ENCODE data around the gene VAT1. TPM values are rescaled to one million over a fixed set of nuclear protein-coding genes. Genes with fewer than 3 reads are reported as not detected.

Gene VAT1
- total RNA-seq, 2 experiments from 2014 or later = 24.4 to 34.0 TPM

DNA sequence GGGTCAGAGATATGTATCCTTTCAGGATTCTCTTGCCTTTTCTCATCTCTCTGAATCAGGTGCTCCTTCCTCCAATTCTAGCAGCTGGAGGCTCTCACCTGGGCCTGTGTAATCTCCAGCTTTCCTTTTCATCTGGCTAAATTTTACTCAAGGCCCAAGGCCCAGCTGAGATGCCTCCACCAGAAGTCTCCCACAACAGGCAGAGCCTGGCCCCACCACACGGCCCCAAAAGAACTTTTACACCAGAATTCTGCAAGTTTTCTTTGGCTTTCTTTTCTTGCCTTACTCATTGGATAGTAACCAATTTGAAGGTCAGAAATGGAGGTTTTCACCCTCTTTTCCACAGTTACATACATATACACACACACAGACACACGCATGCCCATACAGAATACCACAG lies 17.5 kb upstream of the VAT1 start:
- no peak overlapping the region for H3K4me3 Mint-ChIP-seq
- POLR2A ChIA-PET = no interaction called here
- no peaks in the 10 kb centered on the region for H3K4me1 Mint-ChIP-seq
- H3K36me3 Mint-ChIP-seq = peaks cover 3% of the 10 kb centered on the region
- no peak for ATAC-seq (ENCODE audit: low read depth)
- DNase-seq = no peak
- H3K27me3 Mint-ChIP-seq = no peaks in the 10 kb centered on the region
- H3K9me3 Mint-ChIP-seq = no peaks in the 10 kb centered on the region
- H3K27ac Mint-ChIP-seq = peak overlapping the region; percentile 40

DNA sequence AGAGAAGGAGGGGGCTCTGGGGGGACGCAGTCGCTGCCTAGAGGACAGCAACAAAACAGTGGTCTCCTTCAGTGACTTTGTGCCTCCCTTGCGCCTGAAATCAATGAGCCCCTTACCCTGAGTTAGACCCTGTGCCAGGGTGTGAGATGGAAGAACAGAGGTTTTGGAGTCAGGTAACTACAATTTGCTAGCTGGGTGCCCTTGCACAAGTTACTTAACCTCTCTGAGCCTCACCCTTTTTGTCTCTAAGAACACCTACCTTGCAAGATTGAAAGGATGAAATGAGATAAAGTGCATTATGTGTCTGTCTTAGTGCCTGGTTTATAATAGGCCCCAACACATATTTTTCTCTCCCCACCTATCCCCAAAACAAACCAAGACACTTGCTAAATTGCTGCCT lies 12.7 kb upstream of the VAT1 start:
- DNase-seq = no peak
- no peak overlapping the region for H3K27ac Mint-ChIP-seq
- ATAC-seq (ENCODE audit: low read depth) = no peak
- no peaks in the 10 kb centered on the region for H3K9me3 Mint-ChIP-seq
- H3K36me3 Mint-ChIP-seq = no peaks in the 10 kb centered on the region
- H3K4me1 Mint-ChIP-seq = no peaks in the 10 kb centered on the region
- no peak overlapping the region for H3K4me3 Mint-ChIP-seq
- H3K27me3 Mint-ChIP-seq = no peaks in the 10 kb centered on the region
- POLR2A ChIA-PET = no interaction called here

DNA sequence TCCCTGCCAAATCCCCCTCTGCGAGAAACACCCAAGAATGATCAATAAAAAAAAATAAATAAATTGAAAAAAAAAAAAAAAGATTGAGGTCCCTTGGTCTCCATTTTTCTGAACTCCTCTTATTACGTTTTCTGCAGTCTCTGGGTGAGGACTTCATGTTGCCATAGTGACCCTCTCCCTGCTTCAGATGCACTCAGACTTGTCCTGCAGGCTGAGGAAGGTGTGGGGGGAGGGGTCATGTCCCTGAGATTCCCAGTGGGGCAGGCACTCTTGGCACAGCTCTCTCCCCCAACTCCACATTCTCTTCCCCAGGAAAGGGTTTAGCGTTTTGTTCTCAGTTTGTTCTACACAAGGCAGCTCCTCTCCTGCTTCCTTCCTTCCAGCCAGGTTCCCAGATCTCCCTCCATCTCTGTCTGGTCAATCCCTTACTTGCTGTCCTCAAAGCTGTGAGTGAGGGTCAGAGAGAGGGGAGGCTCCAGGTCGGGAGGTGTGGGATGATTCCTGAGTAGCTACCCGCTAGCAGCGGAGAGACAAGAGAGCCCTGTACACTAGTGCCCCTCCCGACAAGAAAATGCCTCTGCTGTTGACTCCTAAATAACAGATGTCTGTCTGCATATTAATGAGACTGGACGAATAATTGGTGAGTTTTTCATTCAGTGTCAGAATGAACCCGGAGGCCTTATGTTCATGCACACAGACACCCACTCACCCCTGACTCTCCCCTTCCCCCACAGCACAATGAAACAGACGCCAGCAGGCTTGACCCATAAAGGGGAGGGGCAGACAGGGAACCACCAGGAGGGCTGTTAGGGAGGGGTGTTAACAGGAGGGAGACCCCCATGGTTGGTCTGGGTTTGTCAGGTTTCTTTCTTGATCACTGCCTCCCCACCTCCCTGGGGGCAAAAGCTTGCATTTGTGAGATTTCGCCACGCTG lies 12.0 kb upstream of the VAT1 start:
- Mint-ChIP-seq H3K4me3 (no peak overlapping the region), H3K9me3 (no peaks in the 10 kb centered on the region), H3K4me1 (no peaks in the 10 kb centered on the region), H3K27me3 (no peaks in the 10 kb centered on the region), H3K36me3 (no peaks in the 10 kb centered on the region), H3K27ac (no peak overlapping the region)
- no peak for DNase-seq
- POLR2A ChIA-PET = no interaction called here
- no peak for ATAC-seq (ENCODE audit: low read depth)

DNA sequence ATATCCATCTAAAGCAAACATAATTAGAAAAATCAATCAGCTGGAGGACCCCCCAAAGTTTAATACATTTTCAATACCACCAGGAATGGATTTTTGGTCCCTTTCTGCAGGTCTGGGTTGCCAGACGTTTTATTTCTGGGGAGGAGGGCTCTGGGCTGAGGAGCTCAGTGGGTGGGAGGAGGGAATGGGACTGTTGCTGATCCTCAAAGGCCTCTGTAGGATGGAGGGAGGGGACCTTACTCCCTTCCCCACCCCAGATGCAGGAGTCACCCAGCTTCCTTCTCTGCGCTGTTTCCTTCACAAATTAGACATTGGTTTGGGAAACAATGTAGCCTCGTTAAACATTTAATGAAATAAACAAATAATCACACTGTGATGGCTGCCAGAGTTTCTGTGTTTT lies 9.5 kb upstream of the VAT1 start:
- no peak for DNase-seq
- ATAC-seq (ENCODE audit: low read depth) = no peak
- Mint-ChIP-seq H3K4me3 (no peak overlapping the region), H3K36me3 (no peaks in the 10 kb centered on the region), H3K27ac (no peak overlapping the region), H3K9me3 (no peaks in the 10 kb centered on the region), H3K4me1 (no peaks in the 10 kb centered on the region), H3K27me3 (peaks cover 10% of the 10 kb centered on the region)
- POLR2A ChIA-PET = interaction anchor here (0.7 kb wide), 1 partner anchor 172 kb away, joined by 5 read pairs; no protein-coding TSS in a partner anchor

DNA sequence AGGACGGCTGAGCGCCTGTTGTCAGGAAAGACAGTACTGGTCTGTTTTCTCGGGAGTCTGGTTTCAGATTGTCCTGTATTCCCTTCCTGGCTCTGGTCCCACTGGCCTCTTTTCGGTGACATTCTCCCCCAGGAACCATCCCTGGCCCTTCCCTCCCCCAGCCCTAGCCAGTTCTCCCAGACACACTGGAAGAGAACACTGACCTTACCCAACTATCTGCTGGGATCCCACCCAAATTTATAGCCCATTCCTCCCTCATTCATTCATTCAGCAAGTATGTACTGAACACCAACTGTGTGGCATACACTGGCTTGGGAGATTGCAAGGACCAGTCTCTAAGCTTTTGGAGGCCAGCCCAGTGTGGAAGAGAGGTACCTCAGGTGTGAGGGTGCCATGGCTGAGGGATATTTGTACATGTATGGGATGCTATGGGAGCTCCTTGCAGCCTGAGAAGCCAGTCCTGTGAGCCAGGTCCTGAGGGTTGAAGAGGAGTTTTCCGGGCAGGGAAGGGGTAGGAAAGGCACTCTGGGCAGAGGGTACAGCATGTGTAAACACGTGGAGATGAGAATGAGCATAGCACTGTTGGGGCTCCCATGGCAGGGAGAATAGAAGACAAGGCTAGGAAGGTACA lies 8.1 kb upstream of the VAT1 start:
- H3K4me3 Mint-ChIP-seq = no peak overlapping the region
- ATAC-seq (ENCODE audit: low read depth) = no peak
- no peaks in the 10 kb centered on the region for H3K9me3 Mint-ChIP-seq
- no peaks in the 10 kb centered on the region for H3K36me3 Mint-ChIP-seq
- H3K27ac Mint-ChIP-seq = no peak overlapping the region
- no peak for DNase-seq
- peaks cover 20% of the 10 kb centered on the region for H3K27me3 Mint-ChIP-seq
- H3K4me1 Mint-ChIP-seq = no peaks in the 10 kb centered on the region
- POLR2A ChIA-PET = interaction anchor here (0.6 kb wide), 2 partner anchors 95 to 127 kb away, joined by 4 to 6 read pairs; partner anchors contain the start of gene BRCA1

DNA sequence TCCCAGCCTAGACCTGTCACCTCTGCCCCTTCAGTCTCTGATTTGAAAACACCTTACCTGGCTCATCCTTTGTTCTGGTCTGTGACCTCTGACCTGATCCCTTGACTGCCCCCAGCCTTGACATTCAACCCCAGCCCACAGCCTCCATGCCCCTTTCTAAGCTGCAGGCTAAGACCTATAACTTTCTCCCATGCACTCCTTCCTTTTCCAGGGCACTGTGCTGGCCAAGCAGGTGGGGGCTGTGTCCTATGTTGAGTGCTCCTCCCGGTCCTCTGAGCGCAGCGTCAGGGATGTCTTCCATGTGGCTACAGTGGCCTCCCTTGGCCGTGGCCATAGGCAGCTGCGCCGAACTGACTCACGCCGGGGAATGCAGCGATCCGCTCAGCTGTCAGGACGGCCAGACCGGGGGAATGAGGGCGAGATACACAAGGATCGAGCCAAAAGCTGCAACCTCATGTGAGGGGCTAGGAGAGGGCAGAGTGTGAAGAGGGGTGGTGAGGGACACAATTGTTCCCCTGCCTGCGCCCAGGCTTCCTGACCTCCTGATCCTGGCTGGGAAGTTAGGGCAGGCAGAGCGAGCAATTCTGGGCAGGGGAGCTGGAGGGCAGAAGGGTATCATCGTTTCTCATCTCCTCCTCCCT lies 6.2 kb upstream of the VAT1 start:
- Mint-ChIP-seq H3K36me3 (peaks cover 2% of the 10 kb centered on the region), H3K4me3 (no peak overlapping the region), H3K27me3 (peaks cover 28% of the 10 kb centered on the region), H3K9me3 (no peaks in the 10 kb centered on the region), H3K4me1 (peaks cover 7% of the 10 kb centered on the region), H3K27ac (no peak overlapping the region)
- no peak for DNase-seq
- ATAC-seq (ENCODE audit: low read depth) = no peak
- POLR2A ChIA-PET = no interaction called here

DNA sequence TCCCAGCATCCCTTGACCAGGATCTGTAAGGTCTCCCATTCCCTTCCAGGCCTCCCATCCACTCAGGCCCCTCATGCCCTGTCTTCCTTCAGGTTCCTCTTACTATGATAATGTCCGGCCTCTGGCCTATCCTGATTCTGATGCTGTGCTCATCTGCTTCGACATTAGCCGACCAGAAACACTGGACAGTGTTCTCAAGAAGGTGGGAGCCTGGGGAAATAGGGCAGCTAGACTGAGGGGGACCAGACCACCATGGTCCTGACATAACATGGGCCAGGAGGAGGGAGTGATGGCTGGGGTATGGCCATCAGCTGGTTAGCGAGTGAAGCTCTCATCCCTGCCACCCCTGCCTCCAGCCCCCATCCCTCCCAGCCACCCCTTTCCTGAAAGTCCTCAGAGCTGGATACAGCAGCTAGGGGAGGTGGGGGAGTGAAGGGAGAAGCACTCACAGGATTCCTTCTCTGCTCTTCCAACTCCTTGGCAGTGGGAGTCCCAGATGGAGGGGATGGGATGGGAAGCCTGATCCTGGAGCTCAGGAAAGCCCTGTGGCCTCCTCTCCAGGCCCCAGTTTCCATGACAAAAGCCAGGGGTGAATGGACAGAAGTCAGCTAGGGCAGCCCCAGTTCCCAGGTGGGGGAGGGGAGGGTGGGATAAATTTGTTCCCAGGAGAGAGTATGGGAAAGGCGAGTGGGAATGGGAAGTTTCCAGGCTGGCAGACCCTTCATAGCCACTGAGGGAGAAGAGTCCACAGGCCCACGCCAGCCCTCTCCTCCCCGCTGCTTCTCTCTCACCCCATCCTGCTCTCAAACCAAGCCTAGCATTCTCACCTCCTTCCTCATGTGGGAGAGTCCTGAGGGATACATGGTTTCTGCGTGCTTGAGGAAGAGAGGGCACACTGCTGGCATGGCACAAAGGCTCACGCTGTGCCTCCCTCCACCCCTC lies 5.2 kb upstream of the VAT1 start:
- Mint-ChIP-seq H3K4me1 (peaks cover 7% of the 10 kb centered on the region), H3K9me3 (no peaks in the 10 kb centered on the region), H3K27ac (no peak overlapping the region), H3K4me3 (no peak overlapping the region), H3K36me3 (peaks cover 2% of the 10 kb centered on the region), H3K27me3 (peaks cover 28% of the 10 kb centered on the region)
- DNase-seq = no peak
- no peak for ATAC-seq (ENCODE audit: low read depth)
- POLR2A ChIA-PET = no interaction called here

DNA sequence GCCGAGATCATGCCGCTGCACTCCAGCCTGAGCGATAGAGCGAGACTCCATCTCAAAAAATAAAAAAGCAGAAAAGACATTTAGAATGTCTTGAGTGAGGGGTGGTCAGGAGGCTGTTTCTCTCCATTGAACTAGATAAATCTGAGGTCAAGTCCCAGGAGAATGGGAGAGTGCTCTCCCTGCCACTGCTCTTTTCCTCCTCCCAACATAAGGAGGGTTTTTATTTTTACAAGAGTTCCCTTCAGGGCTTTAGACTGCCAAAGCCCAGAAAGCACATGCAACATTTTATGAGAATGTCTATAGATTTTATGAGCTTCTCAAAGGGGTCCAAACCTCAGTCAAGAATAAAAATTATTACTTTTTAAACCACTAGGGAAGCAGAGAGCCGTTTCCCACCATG lies 4.4 kb upstream of the VAT1 start:
- no peak overlapping the region for H3K27ac Mint-ChIP-seq
- no peak overlapping the region for H3K4me3 Mint-ChIP-seq
- H3K27me3 Mint-ChIP-seq = peaks cover 28% of the 10 kb centered on the region

DNA sequence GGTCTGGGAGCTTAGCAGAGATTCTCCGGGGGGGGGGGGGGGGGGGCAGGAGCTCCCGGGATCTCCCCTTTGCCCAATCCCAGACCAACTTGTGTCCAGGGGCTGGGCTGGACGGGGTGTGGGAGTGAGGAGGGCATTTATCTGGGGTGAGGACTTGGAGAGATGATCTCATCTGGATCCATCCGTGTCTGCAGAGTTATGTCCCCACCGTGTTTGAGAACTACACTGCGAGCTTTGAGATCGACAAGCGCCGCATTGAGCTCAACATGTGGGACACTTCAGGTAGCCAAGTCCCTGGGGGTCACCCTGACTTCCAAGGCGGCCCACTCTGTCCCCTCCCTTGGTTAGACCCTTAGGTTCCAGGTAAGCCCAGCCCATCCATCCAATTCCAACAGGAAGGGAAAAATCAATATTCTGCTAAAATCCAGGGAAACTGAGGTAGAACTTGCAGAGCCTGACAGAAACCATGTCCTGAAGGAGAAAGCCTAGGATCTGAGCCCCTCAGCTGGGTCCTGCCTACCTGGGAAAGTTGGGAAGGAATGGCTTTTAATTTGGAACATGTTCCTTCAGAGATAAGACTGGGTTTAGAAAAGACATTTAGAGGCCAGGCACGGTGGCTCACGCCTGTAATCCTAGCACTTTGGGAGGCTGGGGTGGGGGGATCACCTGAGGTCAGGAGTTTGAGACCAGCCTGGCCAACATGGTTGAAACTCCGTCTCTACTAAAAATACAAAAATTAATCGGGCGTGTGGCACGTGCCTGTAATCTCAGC lies 3.8 kb upstream of the VAT1 start:
- DNase-seq (no peak), ATAC-seq (ENCODE audit: low read depth) (no peak)
- POLR2A ChIA-PET = interaction anchor here (1.9 kb wide), 1 partner anchor 289 kb away, joined by 13 read pairs; no protein-coding TSS in a partner anchor
- peaks cover 28% of the 10 kb centered on the region for H3K27me3 Mint-ChIP-seq
- no peak overlapping the region for H3K27ac Mint-ChIP-seq
- peaks cover 2% of the 10 kb centered on the region for H3K36me3 Mint-ChIP-seq
- no peaks in the 10 kb centered on the region for H3K9me3 Mint-ChIP-seq
- H3K4me1 Mint-ChIP-seq = peaks cover 10% of the 10 kb centered on the region
- H3K4me3 Mint-ChIP-seq = peak overlapping the region; percentile 58

More for the DNA sequence above, 4.4 kb upstream of the VAT1 start:
- ATAC-seq (ENCODE audit: low read depth) (no peak), DNase-seq (no peak)
- Mint-ChIP-seq H3K4me1 (peaks cover 7% of the 10 kb centered on the region), H3K9me3 (no peaks in the 10 kb centered on the region), H3K36me3 (peaks cover 2% of the 10 kb centered on the region)
- POLR2A ChIA-PET = no interaction called here

DNA sequence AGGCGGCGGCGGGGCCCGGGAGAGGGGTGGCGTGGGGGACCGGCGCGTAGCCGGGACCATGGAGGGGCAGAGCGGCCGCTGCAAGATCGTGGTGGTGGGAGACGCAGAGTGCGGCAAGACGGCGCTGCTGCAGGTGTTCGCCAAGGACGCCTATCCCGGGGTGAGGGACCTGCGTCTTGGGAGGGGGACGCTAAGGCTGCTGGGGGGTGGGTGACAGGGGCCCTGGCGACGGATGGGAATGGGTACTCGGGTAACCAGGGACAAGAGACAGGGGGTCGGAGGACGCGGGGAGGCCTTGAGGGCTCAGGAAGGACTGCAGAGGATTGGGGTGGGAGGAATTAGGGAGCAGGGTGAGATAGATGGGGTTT lies 3.1 kb upstream of the VAT1 start:
- POLR2A ChIA-PET = interaction anchor here (1.6 to 1.9 kb wide), 3 partner anchors 19 to 336 kb away, joined by 11 to 13 read pairs (median 12); partner anchors contain the start of gene IFI35
- Mint-ChIP-seq H3K27ac (no peak overlapping the region), H3K36me3 (peaks cover 2% of the 10 kb centered on the region)

DNA sequence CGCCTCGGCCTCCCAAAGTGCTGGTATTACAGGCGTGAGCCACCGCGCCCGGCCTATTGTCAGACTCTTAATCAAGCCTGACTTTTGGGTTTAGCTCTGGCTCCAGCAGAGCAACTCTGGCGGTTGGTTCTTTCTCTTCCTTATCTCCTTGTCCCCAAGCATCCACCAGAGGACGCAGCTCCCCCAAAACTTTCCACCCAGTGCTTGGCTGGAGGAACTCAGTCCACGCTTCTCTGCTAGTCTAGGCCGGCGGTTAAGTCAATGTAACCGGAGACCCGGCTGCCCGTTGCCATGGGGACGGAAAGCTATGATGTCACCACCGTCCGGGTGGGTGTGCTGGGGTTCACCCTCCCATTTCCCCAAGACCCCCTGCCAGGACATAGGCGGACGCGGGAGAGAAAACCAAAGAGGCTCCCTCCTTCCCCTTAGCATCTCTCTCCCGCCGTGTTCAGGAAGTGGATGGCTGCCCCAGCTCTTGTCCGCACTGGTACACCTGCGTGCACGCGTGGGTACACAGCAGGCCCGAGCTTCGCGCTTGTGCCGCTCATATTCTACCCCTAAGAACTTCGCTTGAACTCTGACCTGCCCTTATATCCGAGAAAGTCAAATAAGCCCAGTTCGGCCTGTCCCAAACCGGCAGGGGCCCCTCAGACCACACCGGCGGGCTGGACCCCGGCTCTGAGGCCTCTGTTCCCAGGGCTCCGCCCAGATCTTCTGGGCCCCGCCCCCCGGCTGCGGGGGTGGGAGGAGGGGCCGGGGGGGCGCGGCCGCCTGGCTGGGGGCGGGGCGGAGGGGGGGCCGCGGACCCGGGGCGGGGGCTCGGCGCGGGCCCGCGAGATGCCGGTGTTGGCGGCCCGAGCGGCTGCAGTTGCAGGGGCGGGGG lies 2.5 kb upstream of the VAT1 start, which contains the start of gene RND2:
Gene RND2 (plus strand): TSS at position 825 of the 883 bp plus-strand sequence. CDS start 117 bp downstream, outside the sequence.
- H3K4me3 Mint-ChIP-seq = peak within 1 kb of the TSS; percentile 87
- POLR2A ChIA-PET = interaction anchor here (0.6 to 1.9 kb wide), 7 partner anchors 10 to 343 kb away, joined by 3 to 18 read pairs (median 11); partner anchors contain the start of genes IFI35 and RPL27
- H3K4me1 Mint-ChIP-seq = peaks cover 15% of the 10 kb centered on the region
- peaks cover 28% of the 10 kb centered on the region for H3K27me3 Mint-ChIP-seq
- no peaks in the 10 kb centered on the region for H3K9me3 Mint-ChIP-seq
- ATAC-seq (ENCODE audit: low read depth) (peak; percentile 61), DNase-seq (peak; percentile 73)
- peak within 1 kb of the TSS; percentile 43 for H3K27ac Mint-ChIP-seq
- H3K36me3 Mint-ChIP-seq = peaks cover 2% of the 10 kb centered on the region

More for the DNA sequence above, 3.1 kb upstream of the VAT1 start:
- DNase-seq = no peak
- Mint-ChIP-seq H3K4me3 (peak overlapping the region; percentile 58), H3K27me3 (peaks cover 28% of the 10 kb centered on the region), H3K9me3 (no peaks in the 10 kb centered on the region), H3K4me1 (peaks cover 12% of the 10 kb centered on the region)
- ATAC-seq (ENCODE audit: low read depth) = no peak
